Retina (tissue), 1 donor: Measurements from ENCODE around the gene LDLRAD3.

Experiments used
- DNase-seq: peaks from one replicate; pipeline ENCODE4 v3.0.0-alpha.2; 2016

The LDLRAD3 gene

GRCh38 chr11:35963911-35964310, 20.0 kb downstream of the LDLRAD3 start:
- DNase-seq = no peak

GRCh38 chr11:35964841-35965240, 21.0 kb downstream of the LDLRAD3 start:
- DNase-seq = no peak

GRCh38 chr11:35967042-35967441, 23.2 kb downstream of the LDLRAD3 start:
- no peak for DNase-seq

- DNase-seq = no peak
Measured at GRCh38 chr11:35968386-35969088, 24.7 kb downstream of the LDLRAD3 start.

DNA sequence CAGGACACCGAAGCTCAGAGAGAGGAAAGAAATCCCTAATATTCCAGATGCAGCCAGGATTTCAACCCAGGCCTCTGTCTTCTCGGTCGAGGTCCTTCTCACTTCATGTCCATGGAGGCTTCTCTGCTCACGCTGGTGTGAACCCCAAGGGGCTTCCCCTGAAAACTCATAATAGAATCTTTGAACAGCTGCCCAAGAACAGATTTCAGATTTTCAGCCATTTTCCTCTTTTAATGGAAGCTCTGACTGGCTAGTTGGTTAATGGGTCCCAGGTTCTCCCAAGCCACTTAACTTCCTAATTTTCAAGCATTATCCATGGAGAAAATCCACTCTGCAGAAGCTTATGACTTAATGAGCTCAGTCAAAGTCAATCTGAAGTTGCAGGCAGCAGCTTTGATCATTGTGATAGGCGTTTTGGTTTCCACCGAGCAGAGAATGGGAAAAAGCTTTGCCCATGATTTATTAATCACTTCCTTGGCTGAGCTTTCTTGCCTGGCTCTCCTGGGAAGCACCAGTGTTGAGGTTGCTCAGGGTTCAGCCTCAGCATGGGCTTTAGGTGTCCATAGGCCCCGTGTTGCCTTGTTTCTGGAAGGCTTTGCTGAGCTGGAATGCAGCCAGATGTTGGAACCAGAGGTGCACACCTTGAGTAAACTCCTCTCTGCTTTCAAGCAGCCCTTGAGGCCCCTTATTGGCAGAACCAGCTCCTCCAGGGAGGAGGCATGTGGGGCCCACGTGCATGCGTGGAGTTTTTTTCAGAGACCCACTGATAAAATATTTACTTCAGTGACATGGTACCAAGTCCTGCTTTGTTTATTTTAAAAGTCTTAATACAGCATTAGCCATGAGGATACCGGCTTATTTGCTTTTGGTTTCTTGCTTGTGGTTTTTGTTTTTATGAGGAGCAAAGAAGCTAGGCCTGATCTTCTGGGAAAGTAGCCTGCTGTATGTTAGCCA, 25.5 kb downstream of the LDLRAD3 start:
- peak; percentile 65 for DNase-seq

DNA sequence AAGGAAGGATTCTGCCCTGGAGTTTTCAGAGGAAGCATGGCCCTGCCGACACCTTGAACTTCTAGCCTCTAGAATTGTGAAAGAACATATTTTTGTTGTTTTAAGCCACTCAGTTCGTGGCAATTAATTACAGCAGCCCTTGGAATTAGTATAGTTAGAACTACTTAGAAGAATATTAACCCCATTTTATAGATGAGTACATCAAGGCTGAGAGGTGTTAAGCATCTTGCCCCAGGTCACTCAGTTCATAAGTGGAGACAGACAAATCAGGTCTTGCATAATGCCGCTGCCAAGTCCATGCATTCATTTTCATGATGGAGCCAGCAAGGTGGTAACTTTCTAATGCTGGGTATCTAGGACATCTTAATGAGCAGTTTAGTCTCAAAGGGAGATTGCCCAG, 26.6 kb downstream of the LDLRAD3 start:
- DNase-seq = no peak

DNA sequence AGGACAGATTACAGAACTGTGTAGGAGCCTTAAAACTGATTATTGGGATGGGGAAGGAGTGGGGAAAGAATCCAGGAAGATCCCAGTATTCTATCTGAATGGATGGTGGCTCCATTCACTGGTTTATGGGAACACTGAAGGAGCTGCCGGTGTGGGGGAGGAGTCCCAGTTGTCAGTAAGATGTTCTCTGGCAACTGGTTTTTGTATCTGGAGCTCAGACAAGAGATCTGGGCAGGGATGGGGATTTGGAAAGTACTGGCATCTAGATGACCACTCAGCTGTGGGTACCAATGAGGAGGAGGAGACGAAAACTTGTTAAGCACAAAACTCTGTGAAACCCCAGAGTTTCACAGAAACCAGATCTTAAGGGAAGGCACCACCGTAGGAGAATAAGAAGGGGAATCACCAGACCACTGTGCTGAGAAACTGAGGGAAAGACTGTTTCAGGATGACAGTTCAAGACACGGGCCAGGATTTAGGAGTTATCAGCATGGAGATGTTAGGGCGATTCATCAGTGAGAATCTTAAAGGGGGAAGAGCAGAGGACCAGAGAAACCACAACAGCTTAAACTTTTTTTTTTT, 28.1 kb downstream of the LDLRAD3 start:
- DNase-seq = no peak

- no peak for DNase-seq
Measured at GRCh38 chr11:35974882-35975589, 31.2 kb downstream of the LDLRAD3 start.

- no peak for DNase-seq
Measured at GRCh38 chr11:35976434-35976833, 32.6 kb downstream of the LDLRAD3 start.

GRCh38 chr11:35978183-35978582, 34.3 kb downstream of the LDLRAD3 start:
- no peak for DNase-seq

- no peak for DNase-seq
Measured at GRCh38 chr11:35978891-35979290, 35.0 kb downstream of the LDLRAD3 start.

GRCh38 chr11:35980686-35981390, 37.0 kb downstream of the LDLRAD3 start:
- no peak for DNase-seq

DNA sequence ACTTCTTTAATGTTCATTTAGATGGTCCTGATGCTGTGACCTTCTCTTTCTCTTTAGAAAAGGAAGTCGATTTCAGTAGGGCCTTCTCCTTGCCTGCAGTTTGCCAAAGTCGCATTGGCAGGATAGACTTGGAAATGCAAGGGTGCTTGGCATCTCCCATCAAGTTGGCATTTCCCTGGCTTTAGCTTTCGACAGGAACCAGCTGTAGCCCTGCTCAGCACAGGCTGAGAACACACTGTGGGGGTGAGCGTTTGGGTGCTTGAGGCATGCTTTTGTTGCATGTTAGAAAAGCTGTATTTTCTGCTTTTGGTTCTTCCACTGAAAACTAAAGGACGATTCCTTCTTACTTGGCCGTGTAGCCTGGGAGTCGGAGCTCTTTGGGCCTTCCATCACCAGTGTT, 37.7 kb downstream of the LDLRAD3 start:
- no peak for DNase-seq

GRCh38 chr11:35982061-35982460, 38.2 kb downstream of the LDLRAD3 start:
- DNase-seq = no peak

GRCh38 chr11:35983981-35984380, 40.1 kb downstream of the LDLRAD3 start:
- DNase-seq = no peak

DNA sequence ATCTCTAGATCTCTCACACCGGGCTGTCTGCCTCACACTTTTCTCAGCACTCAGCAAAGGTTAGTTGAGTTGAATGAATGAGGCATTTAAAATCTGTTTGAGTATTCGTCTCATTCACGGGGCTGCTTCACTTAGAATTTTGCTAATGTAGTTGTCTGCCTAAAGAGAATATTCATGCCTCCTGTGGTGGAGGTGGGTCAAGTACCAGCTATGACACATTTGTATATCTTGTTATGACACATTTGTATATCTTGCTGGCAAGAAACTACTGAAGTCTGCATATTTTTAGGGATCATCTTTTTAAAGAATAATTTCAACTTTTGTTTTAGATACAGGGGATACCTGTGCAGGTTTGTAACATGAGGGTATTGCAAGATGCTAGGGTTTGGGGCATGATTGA, 43.1 kb downstream of the LDLRAD3 start:
- DNase-seq = no peak

DNA sequence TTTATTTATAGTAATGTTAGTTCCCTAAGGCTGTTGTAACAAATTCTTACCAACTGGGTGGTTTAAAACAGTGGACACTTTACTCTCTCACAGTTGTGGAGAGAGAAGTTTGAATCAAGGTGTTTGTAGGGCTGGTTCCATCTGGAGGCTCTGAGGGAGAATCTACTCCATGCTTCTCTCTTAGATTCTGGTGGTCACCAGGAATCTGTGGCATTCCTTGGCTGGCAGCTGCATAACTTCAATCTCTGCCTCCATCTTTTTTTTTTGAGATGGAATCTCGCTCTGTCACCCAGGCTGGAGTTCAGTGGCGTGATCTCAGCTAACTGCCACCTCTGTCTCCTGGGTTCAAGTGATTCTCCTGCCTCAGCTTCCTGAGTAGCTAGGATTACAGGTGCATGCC, 46.3 kb downstream of the LDLRAD3 start:
- no peak for DNase-seq

DNA sequence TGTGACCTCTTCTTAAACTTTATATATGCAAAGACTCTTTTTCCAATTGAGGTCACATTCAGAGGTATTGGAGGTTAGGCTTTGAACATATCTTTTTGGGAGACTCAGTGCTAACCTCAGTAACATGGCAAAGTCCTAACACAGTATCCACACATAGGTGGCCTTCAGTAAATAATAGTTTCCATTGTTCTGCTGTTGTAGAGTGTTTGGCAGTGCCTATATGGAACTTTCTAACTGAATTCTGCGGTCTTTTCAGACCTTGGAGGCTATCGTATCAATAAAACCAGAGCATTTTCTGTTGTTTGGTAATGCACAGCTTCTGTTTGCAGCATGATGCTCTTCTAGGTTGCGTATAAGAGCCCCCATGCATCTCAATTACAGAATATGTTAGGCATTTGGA, 47.0 kb downstream of the LDLRAD3 start:
- DNase-seq = no peak

GRCh38 chr11:35992548-35992947, 48.7 kb downstream of the LDLRAD3 start:
- no peak for DNase-seq

- no peak for DNase-seq
Measured at GRCh38 chr11:35994421-35994820, 50.6 kb downstream of the LDLRAD3 start.

DNA sequence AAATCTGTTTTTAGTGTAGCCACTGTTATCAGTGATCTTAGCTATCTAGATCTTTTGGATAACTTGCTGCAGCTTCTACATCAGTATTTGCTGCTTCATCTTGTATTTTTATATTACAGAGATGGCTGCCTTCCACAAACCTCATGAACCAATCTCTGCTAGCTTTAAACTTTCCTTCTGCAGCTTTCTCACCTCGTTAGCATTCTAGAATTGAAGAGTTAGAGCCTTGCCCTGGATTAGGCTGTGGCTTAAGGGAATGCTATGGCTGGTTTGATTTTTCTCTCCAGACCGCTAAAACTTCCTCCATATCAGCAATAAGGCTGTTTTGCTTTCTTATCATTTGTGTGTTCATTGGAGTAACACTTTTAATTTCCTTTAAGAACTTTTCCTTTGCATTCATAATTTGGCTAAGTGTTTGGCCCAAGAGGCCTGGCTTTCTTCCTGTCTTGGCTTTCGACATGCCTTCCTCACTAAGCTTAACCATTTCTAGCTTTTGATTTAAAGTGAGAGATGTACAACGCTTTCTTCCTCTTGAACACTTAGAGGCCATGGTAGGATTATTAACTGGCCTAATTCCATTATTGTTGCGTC, 51.9 kb downstream of the LDLRAD3 start:
- DNase-seq = no peak

GRCh38 chr11:35997902-35998520, 54.1 kb downstream of the LDLRAD3 start:
- no peak for DNase-seq
